ENCODE data around the gene NPC1L1.

GRCh38 chr7:44533301-44534055, 7.7 kb downstream of the NPC1L1 start:
- TF ChIP-seq YY1 (IDR thresholded peaks at IDR 0.05; ENCODE audit: insufficient read depth, insufficient read length) (no peak), ZNF274 (IDR thresholded peaks at IDR 0.05; ENCODE audit: low read depth, low read length) (no peak), SUZ12 (IDR thresholded peaks at IDR 0.05; ENCODE audit: extremely low read depth, insufficient read depth, insufficient read length) (no peak)
